OCI-LY3 (cell line): ENCODE results near the gene MGMT.

Source experiments
- EZH2phosphoT487 ChIP-seq: fragments of 200-600 bp; shearing (Covaris generic); IDR thresholded peaks from 2 replicates; pipeline ENCODE4 v1.6.1; 2018; ENCODE audit warnings: antibody characterized with exemption, mixed run types, low read depth
- TF ChIP-seq, protein P1 (sequence below): fragments of 200-600, 300-600 bp; sonication (generic); IDR thresholded peaks from 2 replicates; pipeline ENCODE4 v1.5.1; 2014; ENCODE audit warnings: antibody characterized with exemption, low read length, low read depth

DNA sequence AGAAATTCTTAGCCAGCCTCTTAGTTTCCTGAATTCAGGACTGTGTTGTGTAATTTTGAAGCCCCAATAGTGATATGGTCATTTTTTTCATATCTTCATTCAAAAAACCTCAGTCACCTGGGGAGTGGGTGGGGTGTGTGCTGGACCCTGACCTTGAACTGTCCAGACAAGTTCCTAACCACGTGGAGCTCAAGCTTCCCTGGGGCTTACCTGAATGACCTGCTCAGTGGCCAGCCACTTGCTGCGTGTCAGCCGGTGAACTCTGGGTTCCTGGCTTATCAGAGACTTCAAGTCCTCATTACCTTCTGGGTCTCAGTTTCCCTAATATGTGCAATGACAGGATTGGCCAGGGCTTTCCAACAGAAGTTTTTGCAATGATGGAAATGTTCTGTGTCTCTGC is 27.1 kb downstream of the MGMT start:
- TF ChIP-seq, protein P1, sequence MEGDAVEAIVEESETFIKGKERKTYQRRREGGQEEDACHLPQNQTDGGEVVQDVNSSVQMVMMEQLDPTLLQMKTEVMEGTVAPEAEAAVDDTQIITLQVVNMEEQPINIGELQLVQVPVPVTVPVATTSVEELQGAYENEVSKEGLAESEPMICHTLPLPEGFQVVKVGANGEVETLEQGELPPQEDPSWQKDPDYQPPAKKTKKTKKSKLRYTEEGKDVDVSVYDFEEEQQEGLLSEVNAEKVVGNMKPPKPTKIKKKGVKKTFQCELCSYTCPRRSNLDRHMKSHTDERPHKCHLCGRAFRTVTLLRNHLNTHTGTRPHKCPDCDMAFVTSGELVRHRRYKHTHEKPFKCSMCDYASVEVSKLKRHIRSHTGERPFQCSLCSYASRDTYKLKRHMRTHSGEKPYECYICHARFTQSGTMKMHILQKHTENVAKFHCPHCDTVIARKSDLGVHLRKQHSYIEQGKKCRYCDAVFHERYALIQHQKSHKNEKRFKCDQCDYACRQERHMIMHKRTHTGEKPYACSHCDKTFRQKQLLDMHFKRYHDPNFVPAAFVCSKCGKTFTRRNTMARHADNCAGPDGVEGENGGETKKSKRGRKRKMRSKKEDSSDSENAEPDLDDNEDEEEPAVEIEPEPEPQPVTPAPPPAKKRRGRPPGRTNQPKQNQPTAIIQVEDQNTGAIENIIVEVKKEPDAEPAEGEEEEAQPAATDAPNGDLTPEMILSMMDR, result no peak
- TF ChIP-seq EZH2phosphoT487, result no peak
